Astrocyte (in vitro differentiated cells and primary cell): ENCODE data around the gene ME2.

Experiments
- CTCF ChIP-seq: IDR thresholded peaks from 2 replicates; pipeline ENCODE4 v1.5.1; 2011; ENCODE audit warnings: low read depth, mild to moderate bottlenecking, inconsistent platforms, low read length, moderate library complexity; ENCODE audit not compliant: insufficient read depth
- EZH2 ChIP-seq: IDR thresholded peaks from 2 replicates; pipeline ENCODE4 v1.6.1; 2012; ENCODE audit warnings: mild to moderate bottlenecking, low read length, inconsistent platforms; ENCODE audit not compliant: insufficient read depth

GRCh38 chr18:50935493-50936191 is 56.7 kb downstream of the ME2 start:
- no peak for TF ChIP-seq EZH2
- no peak for TF ChIP-seq CTCF
